NCI-H128 (cell line): ENCODE data around the gene APC2.
A peak's percentile ranks its signal among the peaks of the same experiment; 100 is the strongest.

Experiments used
- DNase-seq: peaks from one replicate; lab custom pipeline; 2025; ENCODE audit not compliant: unreplicated experiment; lab: John Stamatoyannopoulos, UW

Gene APC2

GRCh38 chr19:1449467-1450442 is at the start of gene APC2:
Gene APC2 (plus strand): TSS chr19:1450121. CDS start chr19:1453002, 2,881 bp downstream.
- peak; percentile 60 for DNase-seq

- no peak for DNase-seq
Observed at GRCh38 chr19:1400281-1401137, 49.4 kb upstream of the APC2 start.

- no peak for DNase-seq
Observed at GRCh38 chr19:1401138-1401888, 48.6 kb upstream of the APC2 start, which contains the start of gene GAMT. Gene GAMT (minus strand): TSS chr19:1401542. CDS start chr19:1401476, 66 bp downstream.

- DNase-seq, result no peak
Observed at GRCh38 chr19:1401889-1402217, 48.1 kb upstream of the APC2 start.

- no peak for DNase-seq
Observed at GRCh38 chr19:1402411-1403070, 47.4 kb upstream of the APC2 start.

GRCh38 chr19:1406774-1407527 is 43.0 kb upstream of the APC2 start:
- DNase-seq, result peak; percentile 96

- DNase-seq, result no peak
Observed at GRCh38 chr19:1407528-1408299, 42.2 kb upstream of the APC2 start, which contains the start of gene DAZAP1. Gene DAZAP1 (plus strand): TSS chr19:1407586. CDS start chr19:1407774, 188 bp downstream.

- DNase-seq, result no peak
Observed at GRCh38 chr19:1408300-1409203, 41.4 kb upstream of the APC2 start.

- DNase-seq, result no peak
Observed at GRCh38 chr19:1409204-1410005, 40.5 kb upstream of the APC2 start.

- no peak for DNase-seq
Observed at GRCh38 chr19:1410136-1410786, 39.7 kb upstream of the APC2 start.

- DNase-seq, result no peak
Observed at GRCh38 chr19:1410789-1411188, 39.1 kb upstream of the APC2 start.

- DNase-seq, result no peak
Observed at GRCh38 chr19:1411255-1412191, 38.4 kb upstream of the APC2 start.

- DNase-seq, result no peak
Observed at GRCh38 chr19:1412323-1412923, 37.5 kb upstream of the APC2 start.

GRCh38 chr19:1412995-1413800 is 36.7 kb upstream of the APC2 start:
- DNase-seq, result no peak
